CD4-positive, alpha-beta T cell treated with Interleukin-6 at 100 ng/mL for 8 hours (primary cell): ENCODE results near the gene SLC9A5.

ENCODE experiments used
- DNase-seq: peaks from one replicate; pipeline ENCODE4 v3.0.0-alpha.2; 2020; ENCODE audit warnings: mixed read lengths, low spot score

Gene SLC9A5

GRCh38 chr16:67258161-67258835 is 9.5 kb downstream of the SLC9A5 start:
- DNase-seq, result no peak

GRCh38 chr16:67259705-67260104 is 10.9 kb downstream of the SLC9A5 start:
- DNase-seq, result no peak

GRCh38 chr16:67260426-67261063 is 11.8 kb downstream of the SLC9A5 start:
- no peak for DNase-seq

GRCh38 chr16:67263201-67263600 is 14.4 kb downstream of the SLC9A5 start:
- DNase-seq, result no peak

GRCh38 chr16:67264277-67264676 is 15.5 kb downstream of the SLC9A5 start:
- no peak for DNase-seq

GRCh38 chr16:67264866-67265265 is 16.1 kb downstream of the SLC9A5 start:
- DNase-seq, result no peak

- no peak for DNase-seq
These were observed 17.1 kb downstream of the SLC9A5 start for GRCh38 chr16:67265834-67266233.

- no peak for DNase-seq
These were observed 19.4 kb downstream of the SLC9A5 start for GRCh38 chr16:67268136-67268579.

- DNase-seq, result no peak
These were observed 21.0 kb downstream of the SLC9A5 start for GRCh38 chr16:67269766-67270165.

GRCh38 chr16:67270931-67271338 is 22.2 kb downstream of the SLC9A5 start:
- DNase-seq, result no peak

GRCh38 chr16:67271446-67271845 is 22.7 kb downstream of the SLC9A5 start:
- no peak for DNase-seq

GRCh38 chr16:67275321-67275720 is 26.5 kb downstream of the SLC9A5 start:
- no peak for DNase-seq

GRCh38 chr16:67277294-67277998 is 28.7 kb downstream of the SLC9A5 start:
- DNase-seq, result no peak

- no peak for DNase-seq
These were observed 29.4 kb downstream of the SLC9A5 start for GRCh38 chr16:67277999-67278772.

- peak; percentile 31 for DNase-seq
These were observed 30.1 kb downstream of the SLC9A5 start for GRCh38 chr16:67278773-67279295.

- peak; percentile 78 for DNase-seq
These were observed 30.7 kb downstream of the SLC9A5 start, which contains the start of gene PLEKHG4 for GRCh38 chr16:67279296-67280089. TSS of gene PLEKHG4 (plus strand) at chr16:67279532. CDS start at chr16:67280045, 513 bp downstream.

GRCh38 chr16:67280090-67281015 is 31.6 kb downstream of the SLC9A5 start:
- DNase-seq, result no peak

GRCh38 chr16:67281536-67282446 is 33.0 kb downstream of the SLC9A5 start:
- DNase-seq, result no peak

- DNase-seq, result no peak
These were observed 33.6 kb downstream of the SLC9A5 start for GRCh38 chr16:67282447-67282805.
